NCI-H2196 (cell line): Measurements from ENCODE around the gene RTN4.
"Not testable (repeated sequence)": the region's sequence is repeated elsewhere in the genome, so short reads cannot be mapped to it uniquely, and the experiment has no call there.

Experiments used
- DNase-seq: peaks from one replicate; lab custom pipeline; 2025; ENCODE audit not compliant: unreplicated experiment; lab: John Stamatoyannopoulos, UW

The RTN4 gene

DNA sequence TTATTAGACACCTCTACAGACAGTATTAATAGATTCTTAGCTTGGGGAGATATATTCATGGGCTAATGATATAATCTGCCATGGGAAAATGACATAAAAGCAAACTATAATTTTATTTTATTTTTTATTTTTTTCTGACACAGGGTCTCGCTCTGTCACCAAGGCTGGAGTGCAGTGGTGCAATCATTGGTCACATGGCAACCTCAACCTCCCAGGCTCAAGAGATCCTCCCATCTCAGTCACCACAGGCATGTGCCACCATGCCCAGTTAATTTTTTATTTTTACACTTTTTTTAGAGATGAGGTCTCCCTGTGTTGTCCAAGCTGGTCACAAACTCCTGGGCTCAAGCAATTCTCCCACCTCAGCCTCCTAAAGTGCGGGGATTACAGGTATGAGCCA lies 39.3 kb downstream of the RTN4 start:
- DNase-seq, result no peak

DNA sequence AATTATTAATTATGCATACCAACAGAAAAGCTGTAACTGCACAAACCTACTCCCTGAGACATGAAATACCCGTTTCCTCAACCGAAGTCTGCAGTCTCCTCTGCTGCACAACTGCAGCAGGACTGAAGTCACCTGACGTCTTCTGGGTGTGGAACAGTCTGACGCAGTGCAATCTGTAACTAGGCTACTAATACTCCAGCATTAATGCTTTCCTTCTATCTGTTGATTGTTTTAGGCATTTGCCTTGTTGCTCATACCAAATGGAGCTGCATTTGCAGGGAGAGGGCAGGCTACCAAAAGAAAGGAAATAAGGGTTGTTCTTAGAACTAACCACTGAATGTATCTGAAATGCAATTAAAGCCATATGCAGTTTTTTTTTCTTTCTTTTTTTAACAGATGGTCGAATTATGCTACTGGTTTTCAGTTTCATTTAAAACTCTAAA lies 40.1 kb downstream of the RTN4 start:
- no peak for DNase-seq

DNA sequence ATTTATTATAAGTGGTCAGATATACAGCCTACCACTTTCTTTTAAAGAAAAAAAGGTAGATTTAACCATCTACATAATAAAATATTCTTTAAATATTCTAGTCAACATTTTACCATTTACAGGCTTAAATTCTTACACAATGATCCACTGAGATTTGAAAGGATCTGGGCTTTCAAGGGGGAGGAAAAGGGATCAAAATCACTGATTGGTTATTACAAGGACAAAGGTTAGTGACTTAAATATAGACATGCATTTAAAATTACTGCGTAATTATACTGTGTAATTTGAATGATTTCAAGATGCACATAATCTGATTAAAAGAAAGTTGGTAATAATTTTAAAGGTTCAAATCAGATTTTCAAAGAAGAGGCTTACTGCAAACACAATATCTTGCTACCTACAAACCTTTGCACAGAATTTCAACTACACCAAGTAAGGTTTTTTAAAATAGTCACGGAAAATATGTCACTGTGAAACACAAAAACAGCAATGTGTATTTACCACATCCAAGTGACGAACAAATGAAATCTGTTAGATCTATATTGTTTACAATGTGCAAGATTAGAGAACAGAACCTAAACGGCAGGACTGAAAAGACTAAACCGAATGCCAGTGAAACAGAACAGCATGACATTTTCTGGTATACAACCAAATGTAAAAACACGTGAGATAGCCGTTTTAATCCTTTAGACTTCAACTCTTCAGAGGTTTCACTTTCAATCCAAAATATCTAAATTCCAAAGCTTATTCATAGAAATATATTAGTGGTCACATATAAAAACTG lies 40.8 kb downstream of the RTN4 start:
- no peak for DNase-seq

- no peak for DNase-seq
These were observed 43.9 kb downstream of the RTN4 start for GRCh38 chr2:55006306-55006705.

DNA sequence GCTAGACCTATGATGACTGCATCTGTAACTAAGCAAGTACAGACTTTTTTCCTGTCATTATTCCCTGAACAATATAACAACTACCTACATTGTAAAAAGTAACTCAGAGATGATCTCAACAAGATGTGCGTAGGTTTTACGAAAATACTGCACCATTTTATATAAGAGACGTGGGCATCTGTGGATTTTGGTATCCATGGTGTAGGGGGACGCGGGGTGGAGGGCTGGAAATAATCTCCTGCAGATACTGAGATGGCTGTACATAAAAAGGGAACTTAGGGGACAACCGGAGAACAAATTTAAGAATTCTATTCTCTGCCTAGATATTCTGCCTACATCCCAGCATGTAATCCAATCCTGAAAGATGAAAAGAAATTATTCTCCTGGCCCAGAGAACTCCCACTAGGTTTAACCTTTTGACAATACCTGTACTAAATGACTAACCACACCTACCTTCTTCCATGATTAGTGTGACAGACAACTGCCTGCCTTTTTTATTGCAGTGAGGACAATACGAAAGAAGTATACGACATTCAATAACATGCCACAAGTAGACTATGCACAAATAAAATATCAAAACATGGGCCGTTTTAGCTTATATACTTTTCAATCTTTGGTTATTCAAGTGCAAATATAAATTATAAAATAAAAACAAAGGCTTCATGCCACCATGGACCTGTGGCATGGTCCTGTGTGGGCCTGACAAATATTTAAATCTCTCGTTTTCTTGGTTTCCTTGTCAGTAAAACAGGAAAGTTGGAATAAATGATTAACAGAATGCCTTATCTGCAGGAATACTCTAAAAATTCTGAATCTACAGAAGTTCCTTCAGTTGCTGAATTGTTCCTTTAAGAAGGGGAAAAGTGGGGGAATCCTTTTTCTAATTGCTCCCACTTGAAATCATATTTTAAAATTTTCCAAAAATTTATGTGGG lies 46.3 kb downstream of the RTN4 start:
- DNase-seq, result no peak

GRCh38 chr2:55001716-55002115 lies 48.5 kb downstream of the RTN4 start:
- no peak for DNase-seq

DNA sequence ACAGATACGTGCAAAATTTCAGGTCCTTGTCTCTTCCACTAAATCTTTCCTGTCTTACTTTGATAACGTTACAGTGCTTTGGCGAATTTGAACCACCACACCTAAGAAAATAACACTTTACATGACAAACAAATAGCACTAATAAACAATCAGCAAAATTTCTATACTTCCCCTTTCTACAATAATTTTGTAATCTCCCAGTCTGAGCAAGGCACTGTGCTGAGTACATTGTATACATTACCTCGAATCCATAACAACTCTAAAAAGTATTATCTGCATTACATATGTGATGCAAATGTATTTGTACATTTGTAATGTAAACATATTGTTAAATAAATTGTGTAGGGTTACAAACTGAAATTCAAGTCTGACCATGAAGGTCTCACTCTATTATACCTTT lies 49.9 kb downstream of the RTN4 start:
- DNase-seq, result no peak

DNA sequence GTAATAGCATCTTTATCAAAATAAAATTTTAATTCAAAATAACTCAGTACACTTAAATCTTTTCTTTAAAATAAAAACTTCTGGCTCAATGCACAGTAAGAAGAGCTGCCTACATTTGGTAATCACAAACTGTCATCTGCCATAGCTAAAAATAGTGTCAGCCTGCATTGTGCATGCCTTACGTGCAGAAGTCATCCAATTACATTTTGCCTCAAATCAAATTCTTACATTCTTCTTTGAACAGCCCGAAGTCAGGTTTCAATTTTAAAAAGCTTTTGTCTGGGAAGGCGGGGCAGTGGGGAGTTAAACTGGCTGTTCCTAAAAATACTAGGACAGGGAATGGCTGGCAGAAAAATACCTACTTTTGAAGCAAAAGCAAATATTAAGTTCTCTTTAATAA lies 51.1 kb downstream of the RTN4 start:
- no peak for DNase-seq

DNA sequence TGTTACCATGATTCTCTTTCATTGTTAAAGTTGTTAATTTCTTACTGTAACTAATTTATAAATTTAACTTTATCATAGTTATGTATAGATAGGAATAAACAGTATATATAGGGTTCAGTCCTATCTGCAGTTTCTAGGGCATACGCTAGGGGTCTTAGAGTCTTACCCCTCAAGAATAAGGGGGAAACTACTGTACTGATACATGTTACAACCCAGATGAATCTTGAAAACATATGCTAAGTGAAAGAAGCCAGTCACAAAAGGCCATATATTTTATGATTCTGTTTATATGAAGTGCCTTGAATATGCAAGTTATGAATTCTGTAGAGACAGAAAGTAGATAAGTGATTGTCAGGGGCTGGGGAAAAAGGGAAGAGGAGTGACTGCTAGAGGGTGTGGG lies 52.4 kb downstream of the RTN4 start:
- DNase-seq, result no peak

- DNase-seq, result no peak
These were observed 54.7 kb downstream of the RTN4 start for GRCh38 chr2:54995553-54995952.

- DNase-seq, result not testable (repeated sequence)
These were observed 59.6 kb downstream of the RTN4 start for GRCh38 chr2:54990694-54991093.

GRCh38 chr2:54988612-54989011 lies 61.6 kb downstream of the RTN4 start:
- DNase-seq, result no peak

DNA sequence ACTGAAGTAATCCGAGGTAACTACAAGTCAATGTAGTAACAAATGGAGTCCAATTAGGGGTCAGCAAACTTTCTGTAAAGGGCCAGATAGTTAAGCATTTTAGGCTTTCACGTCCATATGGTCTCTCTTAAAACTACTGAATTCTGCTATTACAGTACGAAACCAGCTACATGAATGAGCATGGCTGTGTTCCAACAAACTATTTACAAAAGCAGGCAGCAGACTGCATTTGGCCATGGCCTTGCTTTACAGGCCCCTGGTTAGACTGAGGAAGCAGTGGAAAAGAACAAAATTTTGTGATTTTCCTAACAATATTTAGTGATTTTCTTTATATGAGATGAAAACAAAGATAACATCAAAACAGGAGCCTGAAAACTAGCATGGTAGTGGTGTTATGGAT lies 64.0 kb downstream of the RTN4 start:
- DNase-seq, result no peak

GRCh38 chr2:54984476-54984875 lies 65.8 kb downstream of the RTN4 start:
- DNase-seq, result no peak

DNA sequence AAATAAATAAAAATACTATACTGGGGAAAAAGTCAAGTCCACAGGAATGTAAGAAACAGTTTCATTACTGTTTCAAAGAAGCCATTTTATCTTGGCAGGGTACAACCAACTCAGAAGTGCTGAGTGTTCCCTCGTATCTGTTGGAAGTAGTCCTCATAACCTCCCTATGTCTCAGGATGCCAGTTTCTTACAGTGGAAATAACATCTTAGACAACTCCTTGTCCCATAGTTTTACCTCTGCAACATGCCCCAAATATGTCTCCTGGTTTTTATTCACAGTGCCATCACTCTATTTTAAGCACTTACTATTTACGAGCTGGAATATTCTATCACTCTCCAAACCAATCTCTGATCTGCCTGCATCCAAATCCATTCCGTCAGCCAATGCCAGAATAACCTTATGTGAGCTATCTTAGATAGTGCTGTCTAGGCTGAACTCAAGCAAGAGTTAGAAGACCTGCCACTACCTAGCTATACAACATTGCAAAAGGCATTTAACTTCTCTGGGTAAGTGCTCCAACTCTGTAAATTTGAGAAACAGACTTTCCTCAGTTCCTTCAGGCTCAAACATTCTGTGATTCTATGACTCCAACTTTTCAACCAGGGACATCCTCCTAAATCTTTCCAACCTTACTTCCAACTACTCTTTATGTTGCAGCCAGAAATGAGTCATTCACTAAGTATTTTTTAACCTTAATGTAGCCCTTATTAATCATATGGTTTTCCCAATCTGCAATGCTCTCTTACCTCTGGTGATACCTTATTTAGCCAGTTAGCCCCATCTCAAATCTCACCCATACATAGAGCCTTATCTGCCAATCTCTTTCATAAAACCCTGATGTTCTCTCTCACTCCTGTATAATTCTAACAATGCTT lies 66.7 kb downstream of the RTN4 start:
- DNase-seq, result no peak

DNA sequence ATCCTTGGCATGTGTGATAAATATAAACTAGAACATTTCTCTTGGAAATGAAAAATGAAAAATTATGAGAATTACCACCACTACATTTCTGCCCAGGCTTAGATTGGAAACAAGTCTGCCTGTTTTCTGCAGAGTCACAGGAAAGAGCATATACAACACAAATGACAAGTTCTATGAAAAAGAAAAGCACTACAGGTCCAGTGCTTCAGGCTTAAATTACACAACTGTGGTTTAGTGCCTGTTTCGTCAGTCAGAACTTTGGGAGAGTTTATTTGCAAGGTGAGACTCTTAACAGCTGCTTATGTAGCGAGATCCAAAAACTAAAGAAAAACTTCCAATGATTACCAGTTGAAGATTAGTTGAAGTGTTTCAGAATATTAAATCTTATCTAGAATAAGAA lies 68.9 kb downstream of the RTN4 start:
- no peak for DNase-seq

- peak; percentile 13 for DNase-seq
These were observed 70.8 kb downstream of the RTN4 start for GRCh38 chr2:54979321-54980044.

GRCh38 chr2:54977149-54977548 lies 73.1 kb downstream of the RTN4 start:
- DNase-seq, result no peak

DNA sequence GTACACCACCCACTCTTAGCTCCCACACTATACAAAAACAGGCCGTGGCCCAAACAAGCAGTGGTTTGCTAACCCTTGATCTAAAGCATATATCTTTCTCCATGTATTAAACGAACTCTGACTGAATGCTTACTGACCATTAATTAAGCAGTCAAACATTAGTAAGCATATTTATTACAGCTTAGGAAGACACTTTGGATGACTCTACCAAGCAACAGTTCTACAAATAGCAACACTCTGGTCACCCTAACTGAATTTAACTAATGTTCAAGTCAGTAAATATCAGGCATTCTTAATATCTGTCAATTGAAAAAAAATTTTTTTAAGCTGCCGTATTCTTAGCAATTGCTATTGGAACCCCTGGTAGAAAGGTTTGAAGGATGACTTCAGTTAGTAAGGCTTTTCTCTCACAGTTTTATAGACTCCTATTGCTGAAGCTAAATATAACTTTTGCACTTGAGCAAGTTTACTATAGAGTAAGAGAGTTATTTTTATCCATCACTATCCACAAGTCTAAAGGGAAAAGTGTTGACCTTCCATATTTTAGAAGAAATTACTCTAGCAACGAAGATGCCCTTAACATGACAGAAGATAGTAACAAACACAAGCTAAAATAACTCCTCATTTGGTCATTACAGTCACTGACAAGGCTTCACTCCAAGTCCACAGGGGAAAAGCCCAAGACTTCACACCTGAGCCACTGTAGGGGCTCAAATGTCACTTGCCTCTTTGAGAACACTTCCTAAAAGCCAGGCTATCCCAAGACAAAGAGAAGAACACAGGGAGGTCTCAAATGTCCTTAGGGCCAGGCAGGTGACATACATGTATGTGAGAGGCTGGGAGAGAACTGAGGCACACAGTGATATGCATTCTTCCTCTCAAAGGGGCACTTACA lies 74.4 kb downstream of the RTN4 start:
- DNase-seq, result no peak

DNA sequence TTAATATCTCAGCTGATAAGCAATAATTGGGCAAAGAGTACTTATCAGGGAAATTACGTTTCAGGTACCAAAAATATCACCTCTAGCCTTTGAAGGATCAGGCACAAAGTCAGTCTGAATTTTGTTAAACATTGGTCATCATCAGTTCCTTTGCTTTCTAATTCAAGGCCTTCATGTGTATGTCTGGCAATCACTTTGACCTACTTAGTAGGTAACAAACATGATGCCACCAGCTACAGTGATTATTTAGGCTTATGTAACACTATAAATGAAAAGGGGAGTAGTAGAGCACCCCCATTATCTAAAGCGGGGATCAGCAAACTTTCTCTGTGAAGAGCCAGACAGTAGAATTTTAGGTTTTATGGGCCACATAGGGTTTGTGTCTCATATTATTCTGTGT lies 75.1 kb downstream of the RTN4 start:
- no peak for DNase-seq
